NCI-H146 (cell line): ENCODE data around the gene PWP2.
"Not testable (repeated sequence)": the region's sequence is repeated elsewhere in the genome, so short reads cannot be mapped to it uniquely, and the experiment has no call there.

Experiments
- DNase-seq: peaks from one replicate; lab custom pipeline; 2025; lab: John Stamatoyannopoulos, UW

PWP2 gene

GRCh38 chr21:44107026-44107501 is at the start of gene PWP2:
TSS of gene PWP2 (plus strand) at chr21:44107399. CDS start at chr21:44107417, 18 bp downstream.
- not testable (repeated sequence) for DNase-seq

- no peak for DNase-seq
These were observed 49.1 kb upstream of the PWP2 start for GRCh38 chr21:44057960-44058651.

GRCh38 chr21:44058652-44058964 is 48.6 kb upstream of the PWP2 start:
- DNase-seq: no peak

- no peak for DNase-seq
These were observed 48.2 kb upstream of the PWP2 start for GRCh38 chr21:44058981-44059380.

- DNase-seq: no peak
These were observed 47.5 kb upstream of the PWP2 start for GRCh38 chr21:44059710-44060109.

GRCh38 chr21:44062380-44062779 is 44.8 kb upstream of the PWP2 start:
- no peak for DNase-seq

- DNase-seq: no peak
These were observed 43.9 kb upstream of the PWP2 start for GRCh38 chr21:44063151-44063912.

- no peak for DNase-seq
These were observed 42.3 kb upstream of the PWP2 start for GRCh38 chr21:44064852-44065403.

- DNase-seq: no peak
These were observed 41.8 kb upstream of the PWP2 start for GRCh38 chr21:44065428-44065827.

- DNase-seq: no peak
These were observed 41.1 kb upstream of the PWP2 start for GRCh38 chr21:44066116-44066515.

- DNase-seq: no peak
These were observed 40.0 kb upstream of the PWP2 start for GRCh38 chr21:44067011-44067839.

- no peak for DNase-seq
These were observed 36.8 kb upstream of the PWP2 start for GRCh38 chr21:44070391-44070790.

GRCh38 chr21:44071359-44072104 is 35.7 kb upstream of the PWP2 start:
- DNase-seq: no peak

- DNase-seq: no peak
These were observed 35.1 kb upstream of the PWP2 start for GRCh38 chr21:44072111-44072510.

GRCh38 chr21:44074315-44074958 is 32.8 kb upstream of the PWP2 start:
- DNase-seq: no peak

GRCh38 chr21:44076316-44076715 is 30.9 kb upstream of the PWP2 start:
- no peak for DNase-seq

GRCh38 chr21:44078411-44078981 is 28.7 kb upstream of the PWP2 start:
- DNase-seq: no peak

GRCh38 chr21:44079446-44079845 is 27.8 kb upstream of the PWP2 start:
- DNase-seq: no peak

- no peak for DNase-seq
These were observed 27.4 kb upstream of the PWP2 start for GRCh38 chr21:44079846-44080245.

- DNase-seq: no peak
These were observed 24.4 kb upstream of the PWP2 start for GRCh38 chr21:44082648-44083440.
